Stimulated activated CD4-positive, alpha-beta T cell treated with anti-CD3 and anti-CD28 coated beads, Interleukin-1b, Interleukin-23, amount 100 ng/mL, for 24 hours (primary cell): ENCODE data around the gene GTPBP4.

ENCODE experiments used
- DNase-seq, 4 experiments: peaks; one replicate each; pipeline ENCODE4 v3.0.0-alpha.2; 2020; ENCODE audit warnings: low read depth in 4 of 4, low spot score in 1 of 4

The GTPBP4 gene

GRCh38 chr10:966466-967235, 21.6 kb upstream of the GTPBP4 start:
- DNase-seq = no peak

GRCh38 chr10:968546-969199, 19.6 kb upstream of the GTPBP4 start:
- no peak for DNase-seq

GRCh38 chr10:969473-970150, 18.6 kb upstream of the GTPBP4 start:
- DNase-seq = no peak

GRCh38 chr10:970311-971149, 17.7 kb upstream of the GTPBP4 start:
- DNase-seq = no peak

- DNase-seq = no peak
Measured at GRCh38 chr10:971150-971542, 17.1 kb upstream of the GTPBP4 start.

- DNase-seq = no peak
Measured at GRCh38 chr10:971613-972012, 16.6 kb upstream of the GTPBP4 start.

GRCh38 chr10:972763-973162, 15.5 kb upstream of the GTPBP4 start:
- no peak for DNase-seq

GRCh38 chr10:974038-974784, 14.0 kb upstream of the GTPBP4 start:
- DNase-seq = no peak

- DNase-seq = no peak
Measured at GRCh38 chr10:974785-975074, 13.5 kb upstream of the GTPBP4 start.

- no peak for DNase-seq
Measured at GRCh38 chr10:976316-976715, 11.9 kb upstream of the GTPBP4 start.

GRCh38 chr10:978826-979421, 9.3 kb upstream of the GTPBP4 start:
- DNase-seq = no peak

- DNase-seq = no peak
Measured at GRCh38 chr10:980468-981093, 7.7 kb upstream of the GTPBP4 start.

- no peak for DNase-seq
Measured at GRCh38 chr10:983401-983800, 4.8 kb upstream of the GTPBP4 start.

- DNase-seq = no peak
Measured at GRCh38 chr10:983971-984655, 4.1 kb upstream of the GTPBP4 start.

- no peak for DNase-seq
Measured at GRCh38 chr10:985361-985760, 2.9 kb upstream of the GTPBP4 start.

GRCh38 chr10:986137-986825, 2.0 kb upstream of the GTPBP4 start:
- DNase-seq = no peak

- no peak for DNase-seq
Measured at GRCh38 chr10:986881-987619, 1.2 kb upstream of the GTPBP4 start.

- DNase-seq = no peak
Measured at GRCh38 chr10:987620-987869, 689 bp upstream of the GTPBP4 start.
